Adrenal gland (tissue), 5 donors: ENCODE measurements around the gene CCIN.

Experiments
- POLR2A ChIP-seq, 2 donors: fragments of 450-650 bp; IDR thresholded peaks; one replicate each; pipeline ENCODE4 v1.6.1; 2017; ENCODE audit warnings: antibody characterized with exemption in 2 of 2, mild to moderate bottlenecking in 2 of 2, moderate library complexity in 1 of 2
- TF ChIP-seq, protein P1 (sequence below), 6 experiments: fragments of 450-650 bp in 4 of 6; fragments of 200-600 bp in 2 of 6; sonication (generic) in 1 of 6; IDR thresholded peaks; 1 replicate in 5 of 6; 2 replicates in 1 of 6; pipeline versions ENCODE4 v1.5.1 to v1.8.0; 2016 to 2021; ENCODE audit warnings: antibody characterized with exemption in 6 of 6, mild to moderate bottlenecking in 2 of 6, moderate library complexity in 1 of 6
- donor health status: DM: no; HTN: no; CAD: no.

DNA sequence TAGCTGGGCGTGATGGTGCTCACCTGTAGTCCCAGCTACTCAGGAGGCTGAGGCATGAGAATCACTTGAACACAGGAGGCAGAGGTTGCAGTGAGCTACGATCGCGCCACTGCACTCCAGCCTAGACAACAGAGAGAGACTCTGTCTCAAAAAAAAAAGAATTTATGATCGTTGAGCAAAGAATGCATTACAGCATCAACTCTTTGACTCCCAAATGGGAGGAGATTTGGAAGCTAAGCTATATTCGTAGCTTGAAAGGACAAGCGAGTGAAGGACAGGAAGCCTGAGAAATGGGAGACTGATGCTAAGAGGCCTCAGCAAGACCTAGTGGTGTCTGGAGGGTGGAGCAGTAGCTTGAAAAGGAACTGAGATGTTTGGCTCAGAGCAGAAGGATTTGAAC is 10.3 kb upstream of the CCIN start:
- TF ChIP-seq, protein P1, sequence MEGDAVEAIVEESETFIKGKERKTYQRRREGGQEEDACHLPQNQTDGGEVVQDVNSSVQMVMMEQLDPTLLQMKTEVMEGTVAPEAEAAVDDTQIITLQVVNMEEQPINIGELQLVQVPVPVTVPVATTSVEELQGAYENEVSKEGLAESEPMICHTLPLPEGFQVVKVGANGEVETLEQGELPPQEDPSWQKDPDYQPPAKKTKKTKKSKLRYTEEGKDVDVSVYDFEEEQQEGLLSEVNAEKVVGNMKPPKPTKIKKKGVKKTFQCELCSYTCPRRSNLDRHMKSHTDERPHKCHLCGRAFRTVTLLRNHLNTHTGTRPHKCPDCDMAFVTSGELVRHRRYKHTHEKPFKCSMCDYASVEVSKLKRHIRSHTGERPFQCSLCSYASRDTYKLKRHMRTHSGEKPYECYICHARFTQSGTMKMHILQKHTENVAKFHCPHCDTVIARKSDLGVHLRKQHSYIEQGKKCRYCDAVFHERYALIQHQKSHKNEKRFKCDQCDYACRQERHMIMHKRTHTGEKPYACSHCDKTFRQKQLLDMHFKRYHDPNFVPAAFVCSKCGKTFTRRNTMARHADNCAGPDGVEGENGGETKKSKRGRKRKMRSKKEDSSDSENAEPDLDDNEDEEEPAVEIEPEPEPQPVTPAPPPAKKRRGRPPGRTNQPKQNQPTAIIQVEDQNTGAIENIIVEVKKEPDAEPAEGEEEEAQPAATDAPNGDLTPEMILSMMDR (IDR thresholded peaks at IDR 0.05) = no peak
- TF ChIP-seq POLR2A (IDR thresholded peaks at IDR 0.05) = no peak
